NCI-H748 (cell line): ENCODE data around the gene GSTM2.
A peak's percentile ranks its signal among the peaks of the same experiment; 100 is the strongest.

Experiments used
- DNase-seq: peaks from one replicate; lab custom pipeline; 2025; ENCODE audit not compliant: unreplicated experiment; lab: John Stamatoyannopoulos, UW

Gene GSTM2

GRCh38 chr1:109667452-109668122 lies at the start of gene GSTM2:
TSS of gene GSTM2 (plus strand) at chr1:109668057. CDS start at chr1:109668116, 59 bp downstream.
- no peak for DNase-seq

GRCh38 chr1:109618661-109619575 lies 48.9 kb upstream of the GSTM2 start:
- DNase-seq: no peak

- DNase-seq: peak; percentile 63
These were observed 48.1 kb upstream of the GSTM2 start, which contains the start of the genes AMPD2 and GNAT2 for GRCh38 chr1:109619576-109620400. TSS of gene AMPD2 (plus strand) at chr1:109619837. CDS start at chr1:109621176, 1,339 bp downstream. TSS of gene GNAT2 (minus strand) at chr1:109619616. CDS start at chr1:109612870, 6,746 bp downstream.

- DNase-seq: no peak
These were observed 47.5 kb upstream of the GSTM2 start for GRCh38 chr1:109620401-109620791.

GRCh38 chr1:109620841-109621286 lies 47.0 kb upstream of the GSTM2 start:
- peak; percentile 96 for DNase-seq

- peak; percentile 28 for DNase-seq
These were observed 46.3 kb upstream of the GSTM2 start for GRCh38 chr1:109621379-109622136.

- DNase-seq: no peak
These were observed 45.5 kb upstream of the GSTM2 start for GRCh38 chr1:109622137-109622892.

- DNase-seq: no peak
These were observed 45.0 kb upstream of the GSTM2 start for GRCh38 chr1:109622895-109623294.

- no peak for DNase-seq
These were observed 44.2 kb upstream of the GSTM2 start for GRCh38 chr1:109623601-109624161.

- no peak for DNase-seq
These were observed 43.5 kb upstream of the GSTM2 start for GRCh38 chr1:109624201-109625010.

- DNase-seq: no peak
These were observed 42.7 kb upstream of the GSTM2 start for GRCh38 chr1:109625176-109625575.

GRCh38 chr1:109625601-109626560 lies 42.0 kb upstream of the GSTM2 start:
- no peak for DNase-seq

GRCh38 chr1:109626682-109627408 lies 41.0 kb upstream of the GSTM2 start:
- DNase-seq: no peak

- no peak for DNase-seq
These were observed 40.0 kb upstream of the GSTM2 start for GRCh38 chr1:109627692-109628399.

GRCh38 chr1:109628540-109629321 lies 39.1 kb upstream of the GSTM2 start:
- DNase-seq: no peak
